ENCODE results near the gene ASB8. TPM values are rescaled to one million over a fixed set of nuclear protein-coding genes. Genes with fewer than 3 reads are reported as not detected.
A peak's percentile ranks its signal among the peaks of the same experiment; 100 is the strongest.

The ASB8 gene
- total and polyA plus RNA-seq, 9 of the 15 experiments (the other 6 are each of a cell fraction or from before 2014, with no cell fraction given), result 13.3 to 29.0 (median 19.6) TPM

DNA sequence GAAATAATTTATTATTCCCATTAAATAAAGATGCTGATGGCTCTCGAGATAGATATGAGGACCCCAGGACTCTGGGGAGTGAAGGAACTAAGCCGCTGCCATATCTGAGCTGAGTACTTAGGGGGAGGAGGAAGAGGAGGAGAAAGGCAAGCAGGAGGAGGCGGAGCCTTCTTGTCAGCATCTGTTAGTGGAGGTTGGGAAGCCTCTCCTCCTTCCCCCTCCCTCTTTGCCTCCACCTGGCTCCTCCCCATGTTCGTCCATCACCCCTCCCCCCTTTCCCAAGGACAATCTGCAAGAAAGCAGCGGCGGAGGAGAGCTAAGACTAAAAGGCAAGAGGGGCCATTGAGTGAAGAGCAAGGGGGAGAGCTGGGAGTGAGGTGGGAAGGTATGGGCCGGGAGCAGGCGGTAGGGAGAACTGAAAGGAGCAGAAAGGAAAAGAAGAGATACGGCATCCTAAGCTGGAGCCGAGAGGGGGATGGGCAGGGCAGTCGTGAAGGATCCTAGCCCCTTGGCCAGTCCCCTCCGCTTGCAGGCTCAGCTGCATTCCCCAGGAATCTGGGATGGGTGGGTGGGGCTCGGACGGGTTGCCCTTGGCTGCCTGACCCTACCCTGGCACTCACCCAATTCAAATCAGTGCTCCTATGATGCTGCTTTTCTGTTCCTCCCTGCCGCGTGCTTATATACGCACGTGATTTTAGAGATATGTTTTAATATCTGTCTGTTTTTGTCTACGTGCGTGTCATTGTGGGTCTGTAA lies 38.1 kb downstream of the ASB8 start, which contains the start of gene PFKM (continued):
- TF ChIP-seq, protein P1, sequence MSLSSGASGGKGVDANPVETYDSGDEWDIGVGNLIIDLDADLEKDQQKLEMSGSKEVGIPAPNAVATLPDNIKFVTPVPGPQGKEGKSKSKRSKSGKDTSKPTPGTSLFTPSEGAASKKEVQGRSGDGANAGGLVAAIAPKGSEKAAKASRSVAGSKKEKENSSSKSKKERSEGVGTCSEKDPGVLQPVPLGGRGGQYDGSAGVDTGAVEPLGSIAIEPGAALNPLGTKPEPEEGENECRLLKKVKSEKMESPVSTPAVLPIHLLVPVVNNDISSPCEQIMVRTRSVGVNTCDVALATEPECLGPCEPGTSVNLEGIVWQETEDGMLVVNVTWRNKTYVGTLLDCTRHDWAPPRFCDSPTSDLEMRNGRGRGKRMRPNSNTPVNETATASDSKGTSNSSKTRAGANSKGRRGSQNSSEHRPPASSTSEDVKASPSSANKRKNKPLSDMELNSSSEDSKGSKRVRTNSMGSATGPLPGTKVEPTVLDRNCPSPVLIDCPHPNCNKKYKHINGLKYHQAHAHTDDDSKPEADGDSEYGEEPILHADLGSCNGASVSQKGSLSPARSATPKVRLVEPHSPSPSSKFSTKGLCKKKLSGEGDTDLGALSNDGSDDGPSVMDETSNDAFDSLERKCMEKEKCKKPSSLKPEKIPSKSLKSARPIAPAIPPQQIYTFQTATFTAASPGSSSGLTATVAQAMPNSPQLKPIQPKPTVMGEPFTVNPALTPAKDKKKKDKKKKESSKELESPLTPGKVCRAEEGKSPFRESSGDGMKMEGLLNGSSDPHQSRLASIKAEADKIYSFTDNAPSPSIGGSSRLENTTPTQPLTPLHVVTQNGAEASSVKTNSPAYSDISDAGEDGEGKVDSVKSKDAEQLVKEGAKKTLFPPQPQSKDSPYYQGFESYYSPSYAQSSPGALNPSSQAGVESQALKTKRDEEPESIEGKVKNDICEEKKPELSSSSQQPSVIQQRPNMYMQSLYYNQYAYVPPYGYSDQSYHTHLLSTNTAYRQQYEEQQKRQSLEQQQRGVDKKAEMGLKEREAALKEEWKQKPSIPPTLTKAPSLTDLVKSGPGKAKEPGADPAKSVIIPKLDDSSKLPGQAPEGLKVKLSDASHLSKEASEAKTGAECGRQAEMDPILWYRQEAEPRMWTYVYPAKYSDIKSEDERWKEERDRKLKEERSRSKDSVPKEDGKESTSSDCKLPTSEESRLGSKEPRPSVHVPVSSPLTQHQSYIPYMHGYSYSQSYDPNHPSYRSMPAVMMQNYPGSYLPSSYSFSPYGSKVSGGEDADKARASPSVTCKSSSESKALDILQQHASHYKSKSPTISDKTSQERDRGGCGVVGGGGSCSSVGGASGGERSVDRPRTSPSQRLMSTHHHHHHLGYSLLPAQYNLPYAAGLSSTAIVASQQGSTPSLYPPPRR (CRISPR knock-in tag; IDR thresholded peaks at IDR 0.05; ENCODE audit: borderline replicate concordance), result no peak
- TF ChIP-seq PHF8 (IDR thresholded peaks at IDR 0.05; ENCODE audit: borderline replicate concordance, low read length) (peak; percentile 36; the same call in 1 of the 2 replicates), ATF7 (IDR thresholded peaks at IDR 0.05) (peak; percentile 24; the same call in 1 of the 2 replicates), SETDB1 (IDR thresholded peaks at IDR 0.05; ENCODE audit: low read length) (no peak), MCM7 (IDR thresholded peaks at IDR 0.05) (no peak), GTF2F1 (IDR thresholded peaks at IDR 0.05; ENCODE audit: low read depth, low read length) (no peak), DACH1 (IDR thresholded peaks at IDR 0.05; ENCODE audit: partially characterized antibody) (no peak), PCBP2 (IDR thresholded peaks at IDR 0.05; ENCODE audit: low read depth, low read length, poor library complexity, severe bottlenecking) (no peak), ZNF140 (CRISPR knock-in tag; IDR thresholded peaks at IDR 0.05) (no peak), ZNF212 (CRISPR knock-in tag; IDR thresholded peaks at IDR 0.05) (no peak), TBP (optimal IDR thresholded peaks at IDR 0.05; ENCODE audit: low read depth, low read length) (no peak), NR2C2 (CRISPR knock-in tag; IDR thresholded peaks at IDR 0.05) (0 out of 2 replicates have a peak, but pooled peaks have one; percentile 30), NR2C2 (tag; IDR thresholded peaks at IDR 0.05) (peak; percentile 42; the same call in 1 of the 2 replicates), TRIM24 (IDR thresholded peaks at IDR 0.05) (peak; percentile 39 to 70; a peak in 1 of 4 replicates)
- TF ChIP-seq, protein P2, sequence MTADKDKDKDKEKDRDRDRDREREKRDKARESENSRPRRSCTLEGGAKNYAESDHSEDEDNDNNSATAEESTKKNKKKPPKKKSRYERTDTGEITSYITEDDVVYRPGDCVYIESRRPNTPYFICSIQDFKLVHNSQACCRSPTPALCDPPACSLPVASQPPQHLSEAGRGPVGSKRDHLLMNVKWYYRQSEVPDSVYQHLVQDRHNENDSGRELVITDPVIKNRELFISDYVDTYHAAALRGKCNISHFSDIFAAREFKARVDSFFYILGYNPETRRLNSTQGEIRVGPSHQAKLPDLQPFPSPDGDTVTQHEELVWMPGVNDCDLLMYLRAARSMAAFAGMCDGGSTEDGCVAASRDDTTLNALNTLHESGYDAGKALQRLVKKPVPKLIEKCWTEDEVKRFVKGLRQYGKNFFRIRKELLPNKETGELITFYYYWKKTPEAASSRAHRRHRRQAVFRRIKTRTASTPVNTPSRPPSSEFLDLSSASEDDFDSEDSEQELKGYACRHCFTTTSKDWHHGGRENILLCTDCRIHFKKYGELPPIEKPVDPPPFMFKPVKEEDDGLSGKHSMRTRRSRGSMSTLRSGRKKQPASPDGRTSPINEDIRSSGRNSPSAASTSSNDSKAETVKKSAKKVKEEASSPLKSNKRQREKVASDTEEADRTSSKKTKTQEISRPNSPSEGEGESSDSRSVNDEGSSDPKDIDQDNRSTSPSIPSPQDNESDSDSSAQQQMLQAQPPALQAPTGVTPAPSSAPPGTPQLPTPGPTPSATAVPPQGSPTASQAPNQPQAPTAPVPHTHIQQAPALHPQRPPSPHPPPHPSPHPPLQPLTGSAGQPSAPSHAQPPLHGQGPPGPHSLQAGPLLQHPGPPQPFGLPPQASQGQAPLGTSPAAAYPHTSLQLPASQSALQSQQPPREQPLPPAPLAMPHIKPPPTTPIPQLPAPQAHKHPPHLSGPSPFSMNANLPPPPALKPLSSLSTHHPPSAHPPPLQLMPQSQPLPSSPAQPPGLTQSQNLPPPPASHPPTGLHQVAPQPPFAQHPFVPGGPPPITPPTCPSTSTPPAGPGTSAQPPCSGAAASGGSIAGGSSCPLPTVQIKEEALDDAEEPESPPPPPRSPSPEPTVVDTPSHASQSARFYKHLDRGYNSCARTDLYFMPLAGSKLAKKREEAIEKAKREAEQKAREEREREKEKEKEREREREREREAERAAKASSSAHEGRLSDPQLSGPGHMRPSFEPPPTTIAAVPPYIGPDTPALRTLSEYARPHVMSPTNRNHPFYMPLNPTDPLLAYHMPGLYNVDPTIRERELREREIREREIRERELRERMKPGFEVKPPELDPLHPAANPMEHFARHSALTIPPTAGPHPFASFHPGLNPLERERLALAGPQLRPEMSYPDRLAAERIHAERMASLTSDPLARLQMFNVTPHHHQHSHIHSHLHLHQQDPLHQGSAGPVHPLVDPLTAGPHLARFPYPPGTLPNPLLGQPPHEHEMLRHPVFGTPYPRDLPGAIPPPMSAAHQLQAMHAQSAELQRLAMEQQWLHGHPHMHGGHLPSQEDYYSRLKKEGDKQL (CRISPR knock-in tag; IDR thresholded peaks at IDR 0.05; ENCODE audit: borderline replicate concordance), result 0 out of 2 replicates have a peak, but pooled peaks have one; percentile 31
- TF ChIP-seq, protein P3, sequence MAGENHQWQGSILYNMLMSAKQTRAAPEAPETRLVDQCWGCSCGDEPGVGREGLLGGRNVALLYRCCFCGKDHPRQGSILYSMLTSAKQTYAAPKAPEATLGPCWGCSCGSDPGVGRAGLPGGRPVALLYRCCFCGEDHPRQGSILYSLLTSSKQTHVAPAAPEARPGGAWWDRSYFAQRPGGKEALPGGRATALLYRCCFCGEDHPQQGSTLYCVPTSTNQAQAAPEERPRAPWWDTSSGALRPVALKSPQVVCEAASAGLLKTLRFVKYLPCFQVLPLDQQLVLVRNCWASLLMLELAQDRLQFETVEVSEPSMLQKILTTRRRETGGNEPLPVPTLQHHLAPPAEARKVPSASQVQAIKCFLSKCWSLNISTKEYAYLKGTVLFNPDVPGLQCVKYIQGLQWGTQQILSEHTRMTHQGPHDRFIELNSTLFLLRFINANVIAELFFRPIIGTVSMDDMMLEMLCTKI (IDR thresholded peaks at IDR 0.05; ENCODE audit: partially characterized antibody), result no peak
